GM13977 (cell line): Measurements from ENCODE around the gene HOMER2.
"Not testable (repeated sequence)": the region's sequence is repeated elsewhere in the genome, so short reads cannot be mapped to it uniquely, and the experiment has no call there.

ENCODE experiments used
- DNase-seq: peaks from one replicate; pipeline ENCODE4 v3.0.0; 2012; ENCODE audit warnings: low spot score
- CTCF ChIP-seq: IDR thresholded peaks from 2 replicates; pipeline ENCODE4 v1.5.1; 2012; ENCODE audit warnings: mild to moderate bottlenecking, control low read depth; ENCODE audit not compliant: insufficient read depth; ENCODE audit errors: extremely low read depth, missing control alignments
- in situ Hi-C: fragments of 300-500 bp; cut with MboI; formaldehyde crosslinking; loops from one replicate; pipeline ENCODE4 v1.12.0; 2022; ENCODE audit warnings: low sequenced_read_pairs, low pct_unique_long_range_greater_than_20kb, mixed read lengths, inconsistent platforms; ENCODE audit not compliant: unreplicated experiment

Gene HOMER2

GRCh38 chr15:82830427-82831173 is 121.9 kb downstream of the HOMER2 start:
- in situ Hi-C loops, result loop anchor here (25.0 kb wide), 1 partner anchor 293 kb away; the partner anchor contains the start of gene RPS17
- peak; percentile 3 for DNase-seq
- no peak for TF ChIP-seq CTCF

GRCh38 chr15:82829234-82829633 is 123.3 kb downstream of the HOMER2 start:
- DNase-seq, result no peak
- no peak for TF ChIP-seq CTCF
- in situ Hi-C loops, result loop anchor here (25.0 kb wide), 1 partner anchor 292 kb away; the partner anchor contains the start of gene RPS17

- in situ Hi-C loops, result loop anchor here (25.0 kb wide), 1 partner anchor 291 kb away; the partner anchor contains the start of gene RPS17
- no peak for DNase-seq
- no peak for TF ChIP-seq CTCF
Observed at GRCh38 chr15:82828075-82828474, 124.4 kb downstream of the HOMER2 start.

- in situ Hi-C loops, result no loop called here
- no peak for DNase-seq
Observed at GRCh38 chr15:82823049-82823448, 129.5 kb downstream of the HOMER2 start.

GRCh38 chr15:82821851-82822250 is 130.7 kb downstream of the HOMER2 start:
- in situ Hi-C loops, DNase-seq: not testable (repeated sequence)

More at GRCh38 chr15:82823049-82823448, 129.5 kb downstream of the HOMER2 start:
- no peak for TF ChIP-seq CTCF

GRCh38 chr15:82821396-82821795 is 131.1 kb downstream of the HOMER2 start:
- in situ Hi-C loops, DNase-seq: not testable (repeated sequence)

GRCh38 chr15:82820128-82820527 is 132.4 kb downstream of the HOMER2 start:
- TF ChIP-seq CTCF, result no peak
- in situ Hi-C loops, result no loop called here
- no peak for DNase-seq
